HG03039 (cell line): Measurements from ENCODE around the gene NEAT1.
A peak's percentile ranks its signal among the peaks of the same experiment; 100 is the strongest.

Experiments
- ATAC-seq: cut with Tn5 transposase; IDR thresholded peaks from one replicate; pipeline ENCODE4 v1.9.1; 2021; ENCODE audit warnings: mild to moderate bottlenecking, moderate library complexity; ENCODE audit not compliant: unreplicated experiment

NEAT1 gene

DNA sequence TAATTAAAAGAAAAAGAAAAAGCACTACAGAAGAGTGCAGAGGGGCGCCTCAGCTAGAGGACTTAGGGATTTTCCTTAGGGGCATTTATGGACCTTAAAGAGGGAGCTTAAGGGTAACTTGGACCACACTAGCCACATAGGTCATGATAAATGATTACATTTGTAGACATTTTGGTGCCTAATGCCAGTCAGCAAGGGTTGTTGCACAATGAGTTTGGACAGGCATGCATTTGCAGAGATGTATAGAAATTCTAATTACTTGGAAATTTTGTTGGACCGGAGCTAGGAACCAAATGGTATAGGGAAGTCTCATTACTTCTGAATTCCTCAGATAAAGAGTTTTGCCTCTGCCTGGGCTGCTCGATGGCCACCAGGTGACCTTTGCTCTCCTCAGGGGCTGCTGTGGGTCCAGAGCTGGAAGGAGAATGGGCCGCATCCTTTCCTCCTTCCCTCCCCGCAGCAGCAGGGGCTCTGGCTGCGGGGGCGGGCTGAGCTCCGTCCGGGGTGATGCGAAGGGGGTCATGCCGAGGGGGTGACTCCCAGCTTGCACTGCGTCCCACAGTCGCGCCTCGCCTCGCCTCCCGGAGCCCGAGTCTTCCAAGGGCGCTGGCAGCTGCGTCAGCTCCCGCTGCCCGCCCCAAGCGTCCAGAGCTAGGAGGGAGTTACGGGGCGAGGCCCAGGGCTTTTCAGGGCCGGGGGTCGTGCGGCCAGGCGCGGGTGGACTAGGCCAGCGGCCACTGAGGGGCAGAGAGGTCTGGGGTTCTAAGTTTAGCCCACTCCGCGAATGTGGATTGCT is 56.0 kb downstream of the NEAT1 start:
- no peak for ATAC-seq

DNA sequence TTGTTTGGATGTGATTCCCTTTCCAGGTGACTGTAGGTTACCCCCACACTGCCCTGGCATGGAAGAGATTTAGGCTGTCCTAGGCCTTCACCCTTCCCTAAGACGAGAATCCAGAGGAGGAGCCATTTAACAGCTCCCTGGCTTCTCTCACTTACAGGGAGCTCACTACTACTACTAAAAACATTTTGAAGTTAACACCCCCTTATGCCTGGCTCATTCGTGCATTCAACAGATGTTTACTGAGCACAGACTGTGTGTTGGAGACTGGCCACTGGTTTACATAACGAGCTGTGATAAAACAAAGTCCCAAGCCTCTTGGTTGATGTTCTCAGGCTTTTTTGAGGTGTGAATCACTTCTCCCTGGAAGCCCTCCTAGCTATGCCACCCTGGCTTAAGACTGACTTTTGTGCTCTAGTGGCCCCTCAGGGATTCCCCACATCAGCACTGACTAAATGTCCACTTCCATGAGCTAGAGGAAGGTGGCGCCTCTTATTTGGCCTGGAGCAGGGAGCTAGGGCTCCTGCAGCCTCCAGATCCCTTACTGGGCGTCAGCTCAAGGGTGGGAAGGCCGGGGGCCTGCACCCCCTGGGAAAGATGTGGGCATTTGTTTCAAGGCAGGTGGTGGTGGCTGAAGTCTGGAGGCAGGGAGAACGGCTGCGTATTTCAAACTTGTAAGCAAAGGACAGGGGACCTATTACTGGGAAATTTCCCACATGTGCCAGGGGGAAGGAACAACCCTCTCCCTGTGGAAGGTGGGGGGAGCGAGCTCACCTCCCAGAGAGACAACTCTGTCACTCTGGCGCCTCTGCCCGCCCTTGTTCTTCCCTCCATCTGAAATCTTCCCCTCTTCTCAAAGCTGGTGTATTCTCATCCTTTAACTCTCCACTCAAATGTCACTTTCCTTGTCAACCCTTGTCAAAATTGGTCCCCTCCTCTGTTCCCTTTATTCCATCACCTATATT is 56.9 kb downstream of the NEAT1 start:
- ATAC-seq, result no peak

DNA sequence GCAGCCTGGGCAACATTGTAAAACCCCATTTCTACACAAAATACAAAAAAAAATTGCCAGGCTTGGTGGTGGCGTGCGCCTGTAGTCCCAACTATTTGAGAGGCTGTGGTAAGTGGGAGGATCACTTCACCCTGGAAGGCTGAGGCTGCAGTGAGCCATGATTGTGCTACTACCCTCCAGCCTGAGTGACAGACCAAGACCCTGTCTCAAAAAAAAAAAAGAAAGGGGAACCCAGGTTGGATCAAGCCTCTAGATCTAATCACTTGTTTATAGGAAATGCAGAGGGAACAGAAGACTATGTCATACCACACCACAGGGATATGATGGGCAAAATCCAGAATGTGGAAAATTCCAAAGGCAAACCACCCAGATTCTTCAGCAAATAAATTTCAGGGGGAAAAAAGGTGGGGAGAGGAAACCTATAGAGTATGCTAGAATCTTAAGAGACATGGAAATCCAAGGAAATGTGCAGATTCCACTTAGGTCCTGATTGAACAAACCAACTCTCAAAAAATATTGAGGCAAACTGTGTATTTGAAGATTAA is 59.8 kb downstream of the NEAT1 start:
- no peak for ATAC-seq

GRCh38 chr11:65485920-65486219 is 63.3 kb downstream of the NEAT1 start:
- no peak for ATAC-seq

GRCh38 chr11:65486570-65487466 is 64.2 kb downstream of the NEAT1 start:
- no peak for ATAC-seq

GRCh38 chr11:65487467-65488272 is 65.1 kb downstream of the NEAT1 start:
- peak; percentile 61 for ATAC-seq

- no peak for ATAC-seq
Measured at GRCh38 chr11:65488273-65489034, 65.9 kb downstream of the NEAT1 start.

DNA sequence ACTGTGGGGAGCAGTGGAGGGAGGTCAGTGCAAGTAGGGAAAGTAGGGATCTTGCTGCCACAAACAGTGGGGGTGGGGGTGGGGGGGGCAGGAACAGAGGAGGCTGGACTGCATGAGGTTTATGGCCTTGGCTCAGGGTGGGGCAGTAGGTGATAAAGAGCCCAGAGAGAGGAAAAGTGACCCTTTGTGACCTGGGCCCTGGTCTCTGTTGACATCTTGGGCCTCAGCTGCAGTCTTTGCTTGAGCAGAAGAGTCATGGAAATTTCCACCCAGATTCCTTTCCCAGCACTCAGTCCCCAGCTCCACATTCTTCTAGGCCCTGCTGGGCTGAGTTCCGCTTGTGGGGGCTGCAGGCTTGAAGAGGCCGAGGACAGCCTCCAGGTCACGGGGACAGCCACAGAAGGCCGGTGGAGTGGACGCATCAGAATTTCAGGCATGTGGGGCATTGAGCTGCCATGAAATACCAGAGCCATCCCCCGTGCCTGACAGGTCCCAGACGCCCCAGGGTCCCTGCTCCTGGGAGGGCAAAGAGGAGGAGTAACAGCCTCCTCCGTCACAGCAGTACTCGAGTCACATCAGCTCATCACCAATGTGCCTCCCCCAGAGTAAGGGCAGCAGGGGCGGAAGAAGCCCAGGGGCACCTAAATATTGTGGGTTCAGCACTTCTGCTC is 66.6 kb downstream of the NEAT1 start:
- no peak for ATAC-seq

- ATAC-seq, result no peak
Measured at GRCh38 chr11:65489706-65490320, 67.2 kb downstream of the NEAT1 start.

DNA sequence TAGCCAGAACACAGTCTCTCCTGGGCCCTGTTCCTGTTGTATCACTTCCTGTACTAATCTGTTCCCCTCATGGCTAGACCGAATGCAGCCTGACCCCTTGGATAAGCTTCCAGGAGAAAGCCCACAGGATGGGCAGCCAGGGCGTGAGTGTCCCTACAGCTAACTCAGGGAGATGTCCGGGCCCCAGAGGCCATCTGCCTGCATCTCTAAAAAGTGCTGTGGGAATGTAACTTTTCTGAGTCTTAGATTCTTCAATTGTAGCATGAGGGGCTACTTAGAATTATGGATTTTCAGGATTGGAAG is 68.5 kb downstream of the NEAT1 start:
- ATAC-seq, result no peak

DNA sequence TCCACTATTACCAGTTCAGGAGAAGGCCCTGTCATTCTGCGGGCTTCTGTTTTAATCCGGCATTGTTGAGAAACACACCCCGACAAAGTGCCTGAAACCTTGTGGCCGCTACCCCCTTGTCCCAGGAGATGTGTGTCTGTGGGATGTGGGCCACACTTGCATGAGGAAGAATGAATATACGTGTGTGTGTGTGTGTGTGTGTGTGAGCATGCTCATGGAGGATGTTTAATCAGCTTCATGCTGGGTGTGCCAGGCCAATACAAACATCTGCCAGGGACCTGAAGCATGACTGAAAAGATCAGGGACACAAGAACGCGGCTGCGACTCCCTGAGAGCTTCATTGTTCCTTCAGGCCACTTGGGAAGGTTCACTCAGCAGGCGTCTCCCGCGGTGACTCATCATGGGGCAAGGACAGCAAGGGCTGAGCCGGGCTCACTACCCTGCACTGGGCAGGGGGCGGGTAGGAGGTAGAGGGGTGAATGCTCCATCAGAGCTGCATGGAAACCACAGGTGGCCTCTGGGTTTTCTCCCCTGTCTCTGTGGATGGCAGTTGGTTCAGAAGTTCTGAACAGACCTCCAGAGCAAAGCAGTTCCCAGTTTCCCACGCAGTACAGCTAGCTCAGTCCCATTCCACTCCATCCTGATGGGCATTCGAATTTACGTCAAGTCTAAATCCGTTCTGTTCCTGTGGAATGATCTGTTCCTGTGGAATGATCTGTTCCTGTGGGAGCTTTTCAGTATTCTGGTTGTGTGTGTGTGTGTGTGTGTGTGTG is 69.2 kb downstream of the NEAT1 start:
- ATAC-seq, result no peak

GRCh38 chr11:65492387-65492636 is 69.7 kb downstream of the NEAT1 start:
- no peak for ATAC-seq

DNA sequence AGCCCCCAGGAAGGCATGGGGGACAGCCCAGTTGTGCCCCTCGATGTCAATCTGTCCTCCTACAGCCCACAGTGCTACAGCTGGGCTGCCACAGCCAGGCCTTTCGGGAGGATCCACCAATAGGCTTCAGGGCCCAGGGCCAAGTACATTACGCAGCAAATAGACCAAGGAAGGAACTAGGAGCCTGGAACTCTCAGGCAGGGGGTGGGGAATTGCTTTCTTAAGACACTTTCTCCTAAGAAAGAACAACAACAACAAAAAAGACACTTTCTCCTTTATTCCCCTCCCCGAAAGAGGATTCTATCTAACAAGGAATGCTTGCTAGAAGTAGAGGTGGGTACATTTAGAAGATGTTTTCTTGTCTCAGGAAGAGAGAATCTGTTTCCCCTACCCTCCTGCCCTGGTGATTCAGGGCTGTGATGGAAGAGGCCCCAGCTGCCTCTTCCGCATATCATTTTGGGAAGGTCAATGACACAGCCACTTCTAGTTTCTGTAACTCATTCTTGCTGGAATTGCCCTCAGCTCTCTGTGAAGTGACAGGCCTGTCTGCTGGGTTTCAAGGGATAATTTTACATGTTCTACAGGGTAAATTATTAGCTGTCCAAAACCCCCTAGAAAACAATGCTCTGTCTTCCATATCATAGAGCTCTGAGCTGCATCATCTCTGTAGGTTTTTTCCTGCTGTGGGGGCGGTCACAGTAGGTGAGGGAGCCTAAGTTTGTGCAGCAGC is 70.2 kb downstream of the NEAT1 start:
- ATAC-seq, result no peak

DNA sequence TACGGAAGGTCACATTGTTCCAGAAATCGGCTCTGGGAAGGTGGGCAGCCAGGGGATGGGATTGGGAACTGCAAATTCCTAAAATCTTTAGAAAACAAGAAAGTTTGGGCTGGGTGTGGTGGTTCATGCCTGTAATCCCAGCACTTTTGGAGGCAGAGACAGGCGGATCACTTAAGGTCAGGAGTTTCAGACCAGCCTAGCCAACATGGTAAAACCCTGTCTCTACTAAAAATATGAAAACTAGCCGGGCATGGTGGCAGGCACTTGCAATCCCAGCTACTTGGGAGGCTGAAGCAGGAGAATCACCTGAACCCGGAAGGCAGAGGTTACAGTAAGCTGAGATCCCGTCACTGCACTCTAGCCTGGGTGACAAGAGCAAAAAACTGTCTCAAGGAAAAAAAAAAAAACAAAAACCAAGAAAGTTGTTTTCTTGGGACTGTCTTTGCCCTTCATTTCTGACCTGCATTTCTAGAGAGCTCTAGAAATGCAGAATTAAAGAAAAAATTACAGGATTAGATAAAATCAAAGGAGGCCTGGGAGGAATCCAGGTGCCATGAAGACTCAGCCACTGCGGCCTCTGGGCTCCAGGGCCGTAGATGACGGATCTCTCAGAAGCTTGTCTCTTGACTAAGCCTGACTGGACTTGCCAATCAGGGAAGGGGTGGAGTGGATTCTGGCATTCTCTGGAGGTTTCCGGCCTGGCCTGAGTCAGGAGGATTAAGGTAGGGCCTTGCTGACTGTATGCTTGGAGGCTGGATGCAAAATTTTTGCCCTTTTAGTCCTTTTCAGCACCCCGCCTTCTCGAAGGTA is 71.0 kb downstream of the NEAT1 start:
- no peak for ATAC-seq
